AG10803 (cell line): ENCODE measurements around the gene HNRNPUL1.
A peak's percentile ranks its signal among the peaks of the same experiment; 100 is the strongest.

Experiments
- DNase-seq: peaks from one replicate; pipeline ENCODE4 v3.0.0; 2010; ENCODE audit warnings: low read depth
- H3K4me3 ChIP-seq: 2 replicates; pipeline ENCODE4 v1.5.1; 2011; ENCODE audit warnings: mild to moderate bottlenecking, low read length, control low read depth
- CTCF ChIP-seq: conservative IDR thresholded peaks from 2 replicates; pipeline ENCODE4 v1.5.1; 2011; ENCODE audit warnings: mild to moderate bottlenecking, low read length, control low read depth, inconsistent platforms

Gene HNRNPUL1

GRCh38 chr19:41350735-41351338, 86.7 kb downstream of the HNRNPUL1 start:
- DNase-seq, result peak; percentile 20
- no peak for TF ChIP-seq CTCF
- peak overlapping the region; percentile 92 for H3K4me3 ChIP-seq

GRCh38 chr19:41351339-41352245, 87.4 kb downstream of the HNRNPUL1 start:
- DNase-seq, result peak; percentile 42
- peak overlapping the region; percentile 92 for H3K4me3 ChIP-seq
- no peak for TF ChIP-seq CTCF

GRCh38 chr19:41352279-41352608, 88.1 kb downstream of the HNRNPUL1 start:
- TF ChIP-seq CTCF, result no peak
- DNase-seq, result no peak
- peak overlapping the region; percentile 92 for H3K4me3 ChIP-seq

- peak; percentile 58 for TF ChIP-seq CTCF
- peak; percentile 45 for DNase-seq
- H3K4me3 ChIP-seq, result peak overlapping the region; percentile 92
Observed at GRCh38 chr19:41352609-41353465, 88.7 kb downstream of the HNRNPUL1 start.

GRCh38 chr19:41353466-41354342, 89.5 kb downstream of the HNRNPUL1 start, which contains the start of gene TGFB1:
TSS of gene TGFB1 (minus strand) at chr19:41353922. CDS start at chr19:41353044, 878 bp downstream.
- peak; percentile 77 for TF ChIP-seq CTCF
- DNase-seq, result peak; percentile 91
- H3K4me3 ChIP-seq, result peak within 1 kb of the TSS; percentile 92

GRCh38 chr19:41354343-41354953, 90.3 kb downstream of the HNRNPUL1 start:
- no peak for TF ChIP-seq CTCF
- DNase-seq, result no peak
- peak overlapping the region; percentile 52 for H3K4me3 ChIP-seq
